HG03196 (cell line): Measurements from ENCODE around the gene TANGO2.

Experiments
- ATAC-seq: cut with Tn5 transposase; IDR thresholded peaks from one replicate; pipeline ENCODE4 v1.9.1; 2021; ENCODE audit not compliant: unreplicated experiment

Gene TANGO2

DNA sequence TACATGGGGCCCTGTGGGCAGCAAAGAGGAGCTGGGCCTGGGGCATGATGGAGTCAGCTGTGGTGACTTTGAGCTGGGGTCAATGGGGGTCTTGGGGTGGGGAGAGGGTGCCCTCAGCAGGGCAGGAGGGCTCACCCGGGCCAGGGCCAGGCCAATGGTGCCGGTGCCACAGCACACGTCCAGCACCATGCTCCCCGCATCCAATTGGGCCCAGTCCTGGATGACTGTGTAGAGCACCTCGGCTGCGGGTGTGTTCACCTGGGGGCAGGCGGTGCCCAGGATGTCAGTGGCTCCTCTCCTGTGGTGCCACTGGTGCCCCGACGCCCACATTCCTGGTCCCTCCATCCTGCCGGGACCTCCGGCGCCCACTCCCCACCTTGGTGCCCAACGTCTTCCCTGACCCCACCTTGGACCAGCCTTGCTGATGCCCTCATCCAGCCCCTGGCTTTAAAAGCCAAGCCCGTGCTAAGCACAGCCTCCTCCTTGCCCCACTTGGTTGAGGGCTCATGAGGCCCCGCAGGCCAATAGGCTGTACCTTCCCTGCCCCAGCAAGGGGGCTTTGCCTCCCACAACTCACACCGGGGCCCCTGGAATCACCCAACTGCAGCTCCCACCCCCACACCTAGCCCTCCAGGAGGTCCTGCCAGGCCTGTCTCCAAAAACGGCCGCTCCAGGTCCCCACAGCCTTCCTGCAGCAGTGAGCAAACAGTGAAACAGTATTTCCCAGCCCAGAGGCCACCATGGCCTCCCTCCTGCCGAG lies 92.8 kb downstream of the TANGO2 start:
- no peak for ATAC-seq

- ATAC-seq, result no peak
Measured at GRCh38 chr22:20114506-20115475, 93.9 kb downstream of the TANGO2 start.

GRCh38 chr22:20115691-20116375 lies 94.9 kb downstream of the TANGO2 start, which contains the start of gene RANBP1:
Gene RANBP1, plus strand, starts transcription at chr22:20116104. Its CDS starts 81 bp downstream, at chr22:20116185.
- no peak for ATAC-seq

- ATAC-seq, result no peak
Measured at GRCh38 chr22:20116376-20116950, 95.6 kb downstream of the TANGO2 start.
